ENCODE data around the gene PDE4D. TPM values are rescaled to one million over a fixed set of nuclear protein-coding genes. Genes with fewer than 3 reads are reported as not detected.

Gene PDE4D
- total RNA-seq, 1 donor from 2014 or later = 14.2 TPM

DNA sequence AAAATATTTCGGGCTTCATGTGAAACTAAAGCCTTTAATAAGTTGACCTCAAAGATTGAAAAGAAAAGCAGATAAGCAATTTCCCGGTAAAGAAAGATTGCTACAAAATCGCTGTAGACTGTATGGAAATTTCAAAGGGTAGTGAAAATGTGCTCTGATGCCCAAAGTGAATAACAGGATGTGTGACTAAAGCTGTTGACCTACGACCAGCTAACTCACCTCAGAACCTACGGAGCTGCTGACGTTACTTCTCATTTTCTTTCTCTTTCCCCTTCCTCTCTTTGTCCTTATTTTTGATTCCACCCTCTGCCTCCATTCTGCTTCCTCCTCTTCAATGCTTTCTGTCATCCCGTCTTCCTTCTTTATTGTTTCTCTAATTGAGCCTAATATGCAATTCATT, 103.2 kb downstream of the PDE4D start:
- H3K27me3 Mint-ChIP-seq (ENCODE audit: low read depth, unreplicated experiment) = no peaks in the 10 kb centered on the region
- H3K4me3 Mint-ChIP-seq (ENCODE audit: unreplicated experiment) = no peak overlapping the region
- no peaks in the 10 kb centered on the region for H3K9me3 Mint-ChIP-seq (ENCODE audit: unreplicated experiment)
- no peak for FAIRE-seq
- H3K27ac Mint-ChIP-seq (ENCODE audit: unreplicated experiment) = peak overlapping the region; percentile 9
- Histone ChIP-seq H3K36me3 (ENCODE audit: insufficient read depth, low read length) (no peaks in the 10 kb centered on the region), H3K4me2 (ENCODE audit: low read length) (peak overlapping the region; percentile 66), H3K4me1 (ENCODE audit: insufficient read depth, low read length) (peaks cover 40% of the 10 kb centered on the region), H3K27ac (ENCODE audit: low read depth, low read length) (peak overlapping the region; percentile 30), H4K20me1 (ENCODE audit: insufficient read depth, low read length) (no peaks in the 10 kb centered on the region), H3K9ac (ENCODE audit: low read length) (peak overlapping the region; percentile 41), H3K4me3 (ENCODE audit: insufficient read depth, low read depth, low read length) (peak overlapping the region; percentile 26), H3K27me3 (ENCODE audit: insufficient read depth, low read length) (no peaks in the 10 kb centered on the region), H2AFZ (ENCODE audit: low read depth, low read length) (peak overlapping the region; percentile 20), H3K9me3 (ENCODE audit: insufficient read depth, low read depth, low read length) (no peaks in the 10 kb centered on the region), H3K79me2 (ENCODE audit: insufficient read depth, low read length) (no peaks in the 10 kb centered on the region)
- no peaks in the 10 kb centered on the region for H3K36me3 Mint-ChIP-seq (ENCODE audit: low read depth, unreplicated experiment)
- peaks cover 63% of the 10 kb centered on the region for H3K4me1 Mint-ChIP-seq (ENCODE audit: low read depth, unreplicated experiment)
- TF ChIP-seq, protein P1, sequence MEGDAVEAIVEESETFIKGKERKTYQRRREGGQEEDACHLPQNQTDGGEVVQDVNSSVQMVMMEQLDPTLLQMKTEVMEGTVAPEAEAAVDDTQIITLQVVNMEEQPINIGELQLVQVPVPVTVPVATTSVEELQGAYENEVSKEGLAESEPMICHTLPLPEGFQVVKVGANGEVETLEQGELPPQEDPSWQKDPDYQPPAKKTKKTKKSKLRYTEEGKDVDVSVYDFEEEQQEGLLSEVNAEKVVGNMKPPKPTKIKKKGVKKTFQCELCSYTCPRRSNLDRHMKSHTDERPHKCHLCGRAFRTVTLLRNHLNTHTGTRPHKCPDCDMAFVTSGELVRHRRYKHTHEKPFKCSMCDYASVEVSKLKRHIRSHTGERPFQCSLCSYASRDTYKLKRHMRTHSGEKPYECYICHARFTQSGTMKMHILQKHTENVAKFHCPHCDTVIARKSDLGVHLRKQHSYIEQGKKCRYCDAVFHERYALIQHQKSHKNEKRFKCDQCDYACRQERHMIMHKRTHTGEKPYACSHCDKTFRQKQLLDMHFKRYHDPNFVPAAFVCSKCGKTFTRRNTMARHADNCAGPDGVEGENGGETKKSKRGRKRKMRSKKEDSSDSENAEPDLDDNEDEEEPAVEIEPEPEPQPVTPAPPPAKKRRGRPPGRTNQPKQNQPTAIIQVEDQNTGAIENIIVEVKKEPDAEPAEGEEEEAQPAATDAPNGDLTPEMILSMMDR (IDR thresholded peaks at IDR 0.05; ENCODE audit: insufficient read depth, low read depth, low read length) = no peak
- TF ChIP-seq EZH2 (IDR thresholded peaks at IDR 0.05; ENCODE audit: insufficient read depth, low read length) = no peak
- DNase-seq (ENCODE audit: low read depth) = peak; percentile 60

DNA sequence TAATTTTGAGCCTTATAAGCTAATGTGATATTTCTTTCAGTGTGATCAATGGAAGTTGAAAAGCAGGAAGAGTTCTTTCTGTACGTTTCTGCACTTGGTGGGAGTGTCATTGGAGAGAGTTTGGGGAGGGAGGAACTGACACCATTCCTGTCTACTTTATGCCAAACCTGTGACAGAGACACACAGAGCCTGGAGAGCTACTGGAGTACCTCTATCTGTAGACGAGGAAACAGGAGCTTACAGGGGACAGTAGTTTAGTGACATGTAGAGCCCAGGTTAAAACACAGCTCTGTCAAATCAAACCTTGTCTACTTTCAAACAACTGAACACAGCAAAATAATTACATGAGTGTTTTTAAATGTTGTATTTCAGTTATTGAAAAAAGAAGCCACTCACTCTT, 103.6 kb downstream of the PDE4D start:
- no peak overlapping the region for H3K4me3 ChIP-seq (ENCODE audit: insufficient read depth, low read depth, low read length)
- no peaks in the 10 kb centered on the region for H3K36me3 Mint-ChIP-seq (ENCODE audit: low read depth, unreplicated experiment)
- H3K27me3 Mint-ChIP-seq (ENCODE audit: low read depth, unreplicated experiment) = no peaks in the 10 kb centered on the region
- DNase-seq (ENCODE audit: low read depth) (no peak), FAIRE-seq (no peak)
- peak overlapping the region; percentile 7 for H2AFZ ChIP-seq (ENCODE audit: low read depth, low read length)
- H3K4me1 Mint-ChIP-seq (ENCODE audit: low read depth, unreplicated experiment) = peaks cover 66% of the 10 kb centered on the region
- no peaks in the 10 kb centered on the region for H3K9me3 ChIP-seq (ENCODE audit: insufficient read depth, low read depth, low read length)
- no peak overlapping the region for H3K4me3 Mint-ChIP-seq (ENCODE audit: unreplicated experiment)
- H3K27ac ChIP-seq (ENCODE audit: low read depth, low read length) = no peak overlapping the region
- no peaks in the 10 kb centered on the region for H3K36me3 ChIP-seq (ENCODE audit: insufficient read depth, low read length)
- H3K9me3 Mint-ChIP-seq (ENCODE audit: unreplicated experiment) = no peaks in the 10 kb centered on the region
- H3K79me2 ChIP-seq (ENCODE audit: insufficient read depth, low read length) = no peaks in the 10 kb centered on the region
- H4K20me1 ChIP-seq (ENCODE audit: insufficient read depth, low read length) = no peaks in the 10 kb centered on the region
- peak overlapping the region; percentile 66 for H3K4me2 ChIP-seq (ENCODE audit: low read length)
- no peak overlapping the region for H3K9ac ChIP-seq (ENCODE audit: low read length)
- peaks cover 40% of the 10 kb centered on the region for H3K4me1 ChIP-seq (ENCODE audit: insufficient read depth, low read length)
- H3K27me3 ChIP-seq (ENCODE audit: insufficient read depth, low read length) = no peaks in the 10 kb centered on the region
- H3K27ac Mint-ChIP-seq (ENCODE audit: unreplicated experiment) = peak overlapping the region; percentile 79
- no peak for TF ChIP-seq EZH2 (IDR thresholded peaks at IDR 0.05; ENCODE audit: insufficient read depth, low read length)
- TF ChIP-seq, protein P1 (IDR thresholded peaks at IDR 0.05; ENCODE audit: insufficient read depth, low read depth, low read length) = no peak

DNA sequence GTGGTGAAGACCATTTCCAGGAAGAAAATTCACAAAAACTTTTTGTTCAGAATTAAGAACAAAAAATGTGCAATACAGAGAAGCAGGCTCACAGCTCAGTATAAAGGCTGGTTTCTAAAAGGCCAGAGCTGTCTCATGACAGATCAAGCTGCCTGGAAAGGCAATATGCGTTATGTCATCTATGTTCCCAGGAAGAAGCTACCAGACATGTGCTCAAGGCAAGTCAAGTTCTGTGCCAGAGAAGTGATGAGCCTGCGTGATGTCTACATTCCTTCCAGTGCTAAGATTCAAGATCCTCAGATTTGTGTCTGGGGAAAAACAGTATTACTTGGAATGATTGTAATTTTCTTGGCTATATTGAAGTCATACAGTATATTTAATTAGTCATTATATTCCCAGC, 104.3 kb downstream of the PDE4D start:
- H3K4me3 ChIP-seq (ENCODE audit: insufficient read depth, low read depth, low read length) = no peak overlapping the region
- H3K27me3 ChIP-seq (ENCODE audit: insufficient read depth, low read length) = no peaks in the 10 kb centered on the region
- peaks cover 40% of the 10 kb centered on the region for H3K4me1 ChIP-seq (ENCODE audit: insufficient read depth, low read length)
- DNase-seq (ENCODE audit: low read depth) (peak; percentile 34), FAIRE-seq (no peak)
- no peaks in the 10 kb centered on the region for H3K9me3 Mint-ChIP-seq (ENCODE audit: unreplicated experiment)
- no peaks in the 10 kb centered on the region for H3K79me2 ChIP-seq (ENCODE audit: insufficient read depth, low read length)
- H3K4me3 Mint-ChIP-seq (ENCODE audit: unreplicated experiment) = no peak overlapping the region
- H3K36me3 ChIP-seq (ENCODE audit: insufficient read depth, low read length) = no peaks in the 10 kb centered on the region
- TF ChIP-seq, protein P1 (IDR thresholded peaks at IDR 0.05; ENCODE audit: insufficient read depth, low read depth, low read length) = no peak
- TF ChIP-seq EZH2 (IDR thresholded peaks at IDR 0.05; ENCODE audit: insufficient read depth, low read length) = no peak
- no peaks in the 10 kb centered on the region for H3K36me3 Mint-ChIP-seq (ENCODE audit: low read depth, unreplicated experiment)
- H3K9ac ChIP-seq (ENCODE audit: low read length) = no peak overlapping the region
- no peaks in the 10 kb centered on the region for H3K27me3 Mint-ChIP-seq (ENCODE audit: low read depth, unreplicated experiment)
- H3K27ac ChIP-seq (ENCODE audit: low read depth, low read length) = no peak overlapping the region
- peak overlapping the region; percentile 58 for H3K27ac Mint-ChIP-seq (ENCODE audit: unreplicated experiment)
- H4K20me1 ChIP-seq (ENCODE audit: insufficient read depth, low read length) = no peaks in the 10 kb centered on the region
- H3K4me2 ChIP-seq (ENCODE audit: low read length) = no peak overlapping the region
- peaks cover 62% of the 10 kb centered on the region for H3K4me1 Mint-ChIP-seq (ENCODE audit: low read depth, unreplicated experiment)
- no peak overlapping the region for H2AFZ ChIP-seq (ENCODE audit: low read depth, low read length)
- no peaks in the 10 kb centered on the region for H3K9me3 ChIP-seq (ENCODE audit: insufficient read depth, low read depth, low read length)

Measured in astrocyte (in vitro differentiated cells and primary cell).